ENCODE measurements around the gene LRRC36. TPM values are rescaled to one million over a fixed set of nuclear protein-coding genes. Genes with fewer than 3 reads are reported as not detected.

Gene LRRC36
- total RNA-seq, 1 experiment from 2014 or later: not detected

DNA sequence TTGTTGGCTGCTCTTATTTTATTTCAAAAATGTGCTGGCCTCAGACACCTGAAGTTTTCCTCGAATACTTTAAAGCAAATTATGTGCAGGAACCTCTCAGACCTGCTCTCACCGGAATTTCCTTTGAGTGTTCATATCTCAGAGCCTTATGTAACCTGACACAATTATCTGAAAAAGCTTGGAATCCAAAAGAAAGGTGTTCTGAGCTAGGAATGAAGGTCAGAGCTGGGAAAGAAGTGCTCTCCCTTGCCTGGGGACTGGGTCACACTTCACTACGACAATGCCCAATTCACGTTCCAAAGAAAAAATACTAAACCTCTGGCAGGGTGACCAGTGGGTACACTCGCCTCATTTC, 97.6 kb downstream of the LRRC36 start:
- POLR2A ChIA-PET (ENCODE audit: unreplicated experiment): no interaction called here
- Histone ChIP-seq H4K20me1 (ENCODE audit: insufficient read depth) (no peaks in the 10 kb centered on the region), H3K79me2 (ENCODE audit: low read depth) (no peaks in the 10 kb centered on the region), H3K4me2 (no peak overlapping the region), H3K27ac (no peak overlapping the region), H3K4me1 (replicated peaks; ENCODE audit: insufficient read depth) (no peaks in the 10 kb centered on the region; the same call in 1 of the 2 replicates), H3K9me2 (ENCODE audit: insufficient read depth) (no peaks in the 10 kb centered on the region), H3K36me3 (ENCODE audit: low read depth) (no peaks in the 10 kb centered on the region), H3K4me3 (no peak overlapping the region), H3K27me3 (ENCODE audit: insufficient read depth, low read depth) (no peaks in the 10 kb centered on the region), H3K9me3 (ENCODE audit: insufficient read depth, low read depth) (no peaks in the 10 kb centered on the region), H3F3A (ENCODE audit: insufficient read depth, low read depth) (peaks cover 10% of the 10 kb centered on the region; the same call in 1 of the 2 replicates), H2AFZ (no peak overlapping the region)
- intact Hi-C loops (cut with micrococcal nuclease; ENCODE audit: unreplicated experiment): no loop called here
- TF ChIP-seq, protein P1, sequence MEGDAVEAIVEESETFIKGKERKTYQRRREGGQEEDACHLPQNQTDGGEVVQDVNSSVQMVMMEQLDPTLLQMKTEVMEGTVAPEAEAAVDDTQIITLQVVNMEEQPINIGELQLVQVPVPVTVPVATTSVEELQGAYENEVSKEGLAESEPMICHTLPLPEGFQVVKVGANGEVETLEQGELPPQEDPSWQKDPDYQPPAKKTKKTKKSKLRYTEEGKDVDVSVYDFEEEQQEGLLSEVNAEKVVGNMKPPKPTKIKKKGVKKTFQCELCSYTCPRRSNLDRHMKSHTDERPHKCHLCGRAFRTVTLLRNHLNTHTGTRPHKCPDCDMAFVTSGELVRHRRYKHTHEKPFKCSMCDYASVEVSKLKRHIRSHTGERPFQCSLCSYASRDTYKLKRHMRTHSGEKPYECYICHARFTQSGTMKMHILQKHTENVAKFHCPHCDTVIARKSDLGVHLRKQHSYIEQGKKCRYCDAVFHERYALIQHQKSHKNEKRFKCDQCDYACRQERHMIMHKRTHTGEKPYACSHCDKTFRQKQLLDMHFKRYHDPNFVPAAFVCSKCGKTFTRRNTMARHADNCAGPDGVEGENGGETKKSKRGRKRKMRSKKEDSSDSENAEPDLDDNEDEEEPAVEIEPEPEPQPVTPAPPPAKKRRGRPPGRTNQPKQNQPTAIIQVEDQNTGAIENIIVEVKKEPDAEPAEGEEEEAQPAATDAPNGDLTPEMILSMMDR (conservative IDR thresholded peaks at IDR 0.05): no peak
- TF ChIP-seq EZH2 (IDR thresholded peaks at IDR 0.05; ENCODE audit: low read depth): no peak
- no peak for DNase-seq
- no TSS peak for BruUV-seq (replicated peaks)
- CTCF ChIA-PET: no interaction called here

DNA sequence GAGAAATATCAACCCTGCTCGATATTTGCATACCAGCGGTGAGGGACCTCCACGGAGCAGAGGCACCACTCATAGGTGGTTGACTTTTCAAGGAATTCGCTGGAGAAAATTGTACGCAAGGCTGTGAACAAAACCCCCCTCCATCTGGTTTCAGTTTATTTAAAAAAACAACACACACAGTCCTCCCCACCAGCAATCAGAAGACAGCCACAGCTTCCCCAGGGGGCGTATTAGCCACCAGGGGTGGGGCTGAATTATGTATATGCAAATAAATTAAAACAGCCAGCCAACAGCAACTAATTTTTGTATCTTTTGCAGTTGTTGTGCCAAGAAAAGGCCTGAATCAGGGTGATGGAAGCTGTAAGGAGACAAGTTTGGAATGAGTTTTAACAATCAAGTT, 98.4 kb downstream of the LRRC36 start:
- Histone ChIP-seq H3K27me3 (ENCODE audit: insufficient read depth, low read depth) (no peaks in the 10 kb centered on the region), H3K4me2 (no peak overlapping the region), H3K79me2 (ENCODE audit: low read depth) (no peaks in the 10 kb centered on the region), H3K9me3 (ENCODE audit: insufficient read depth, low read depth) (no peaks in the 10 kb centered on the region), H3K36me3 (ENCODE audit: low read depth) (no peaks in the 10 kb centered on the region), H3F3A (ENCODE audit: insufficient read depth, low read depth) (peaks cover 14% of the 10 kb centered on the region; the same call in 1 of the 2 replicates), H2AFZ (no peak overlapping the region), H4K20me1 (ENCODE audit: insufficient read depth) (no peaks in the 10 kb centered on the region), H3K9me2 (ENCODE audit: insufficient read depth) (no peaks in the 10 kb centered on the region), H3K4me3 (no peak overlapping the region), H3K27ac (no peak overlapping the region), H3K4me1 (replicated peaks; ENCODE audit: insufficient read depth) (no peaks in the 10 kb centered on the region; the same call in none of the 2 replicates)
- intact Hi-C loops (cut with micrococcal nuclease; ENCODE audit: unreplicated experiment): no loop called here
- ChIA-PET CTCF (no interaction called here), POLR2A (ENCODE audit: unreplicated experiment) (no interaction called here)
- BruUV-seq (replicated peaks): no TSS peak
- no peak for DNase-seq
- TF ChIP-seq, protein P1 (conservative IDR thresholded peaks at IDR 0.05): no peak
- no peak for TF ChIP-seq EZH2 (IDR thresholded peaks at IDR 0.05; ENCODE audit: low read depth)

DNA sequence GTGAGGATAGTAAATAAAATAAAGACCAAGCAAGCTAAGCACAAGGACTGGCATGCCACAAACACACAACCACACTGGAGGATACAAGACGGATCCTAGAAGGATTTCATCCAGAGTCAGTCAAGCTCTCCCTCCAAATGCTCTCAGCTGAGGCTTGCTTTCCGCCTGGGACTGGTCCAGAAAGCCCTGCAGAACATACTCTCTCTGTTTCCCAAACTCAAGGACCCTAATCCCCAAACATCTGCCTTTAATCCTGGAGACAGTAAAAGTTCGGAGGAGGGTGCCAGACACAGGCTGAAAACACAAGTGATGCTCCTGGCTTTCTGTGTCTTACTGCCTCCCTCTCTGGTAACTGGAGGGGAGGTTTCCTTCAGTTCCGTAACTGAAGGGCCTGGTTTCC, 99.0 kb downstream of the LRRC36 start:
- Histone ChIP-seq H3K27me3 (ENCODE audit: insufficient read depth, low read depth) (no peaks in the 10 kb centered on the region), H3K4me1 (replicated peaks; ENCODE audit: insufficient read depth) (no peaks in the 10 kb centered on the region; the same call in none of the 2 replicates), H3K27ac (no peak overlapping the region), H3K9me3 (ENCODE audit: insufficient read depth, low read depth) (no peaks in the 10 kb centered on the region), H3K9me2 (ENCODE audit: insufficient read depth) (no peaks in the 10 kb centered on the region), H3K4me3 (no peak overlapping the region), H2AFZ (no peak overlapping the region), H3K4me2 (no peak overlapping the region), H3F3A (ENCODE audit: insufficient read depth, low read depth) (peaks cover 14% of the 10 kb centered on the region; the same call in 1 of the 2 replicates), H3K79me2 (ENCODE audit: low read depth) (no peaks in the 10 kb centered on the region), H4K20me1 (ENCODE audit: insufficient read depth) (no peaks in the 10 kb centered on the region), H3K36me3 (ENCODE audit: low read depth) (no peaks in the 10 kb centered on the region)
- POLR2A ChIA-PET (ENCODE audit: unreplicated experiment): no interaction called here
- CTCF ChIA-PET: no interaction called here
- BruUV-seq (replicated peaks): no TSS peak
- no peak for DNase-seq
- intact Hi-C loops (cut with micrococcal nuclease; ENCODE audit: unreplicated experiment): no loop called here
- TF ChIP-seq, protein P1 (conservative IDR thresholded peaks at IDR 0.05): no peak
- no peak for TF ChIP-seq EZH2 (IDR thresholded peaks at IDR 0.05; ENCODE audit: low read depth)
